WTC11 (cell line): ENCODE data around the gene GAP43. TPM values are rescaled to one million over a fixed set of nuclear protein-coding genes. Genes with fewer than 3 reads are reported as not detected.

ENCODE experiments used
- ATAC-seq: fragments of 200-7000 bp; cut with Tn5 transposase; 2 replicates; pipeline ENCODE4 v1.10.0; 2021; ENCODE audit warnings: mild to moderate bottlenecking, moderate library complexity
- CTCF ChIA-PET: fragments of 300-600 bp; sonication (Branson Sonifier 250); formaldehyde crosslinking; loops from one replicate; lab custom pipeline; 2021; ENCODE audit warnings: antibody characterized with exemption; lab: Charles Lee
- POLR2A ChIA-PET: fragments of 350-600 bp; sonication (Branson Sonifier 250); formaldehyde crosslinking; loops from one replicate; lab custom pipeline; 2021; ENCODE audit warnings: antibody characterized with exemption; lab: Charles Lee
- DNase-seq: peaks from one replicate; pipeline ENCODE4 v3.0.0; 2021; ENCODE audit warnings: low spot score
- H3K27ac Mint-ChIP-seq: 2 replicates; pipeline ENCODE4 v1.8.0; 2021; ENCODE audit warnings: mixed read lengths
- H3K27me3 Mint-ChIP-seq: 2 replicates; pipeline ENCODE4 v1.8.0; 2021; ENCODE audit warnings: low read depth, mild to moderate bottlenecking, moderate library complexity, mixed read lengths
- H3K36me3 Mint-ChIP-seq: 2 replicates; pipeline ENCODE4 v1.8.0; 2021; ENCODE audit warnings: mixed read lengths
- H3K4me1 Mint-ChIP-seq: 2 replicates; pipeline ENCODE4 v1.8.0; 2022; ENCODE audit warnings: mixed read lengths
- H3K4me3 Mint-ChIP-seq: 2 replicates; pipeline ENCODE4 v1.8.0; 2021; ENCODE audit warnings: mild to moderate bottlenecking, moderate library complexity, mixed read lengths
- H3K9me3 Mint-ChIP-seq: 2 replicates; pipeline ENCODE4 v1.8.0; 2021; ENCODE audit warnings: mixed read lengths
- AFF4 ChIP-seq: sonication (generic); formaldehyde crosslinking; IDR thresholded peaks from 2 replicates; pipeline ENCODE4 v1.8.1; 2023; ENCODE audit warnings: mild to moderate bottlenecking, missing genetic modification reagents, borderline replicate concordance
- ATF3 ChIP-seq: sonication (generic); formaldehyde crosslinking; conservative IDR thresholded peaks from 2 replicates; pipeline ENCODE4 v1.8.1; 2022; ENCODE audit warnings: mild to moderate bottlenecking, missing genetic modification reagents
- CREM ChIP-seq: sonication (generic); formaldehyde crosslinking; IDR thresholded peaks from 2 replicates; pipeline ENCODE4 v1.8.1; 2022; ENCODE audit warnings: mild to moderate bottlenecking, missing genetic modification reagents, moderate library complexity
- CTCF ChIP-seq: fragments of 200-600 bp; IDR thresholded peaks from 2 replicates; pipeline ENCODE4 v1.8.0; 2022; ENCODE audit warnings: antibody characterized with exemption
- E2F1 ChIP-seq: sonication (generic); formaldehyde crosslinking; IDR thresholded peaks from 2 replicates; pipeline ENCODE4 v1.8.0; 2022; ENCODE audit warnings: mild to moderate bottlenecking, missing genetic modification reagents
- ETV6 ChIP-seq: sonication (generic); formaldehyde crosslinking; IDR thresholded peaks from 2 replicates; pipeline ENCODE4 v1.8.1; 2022; ENCODE audit warnings: mild to moderate bottlenecking, missing genetic modification reagents
- FOXK1 ChIP-seq: sonication (generic); formaldehyde crosslinking; IDR thresholded peaks from 2 replicates; pipeline ENCODE4 v1.8.0; 2022; ENCODE audit warnings: mild to moderate bottlenecking, moderate library complexity, missing genetic modification reagents
- GABPB1 ChIP-seq: sonication (generic); formaldehyde crosslinking; IDR thresholded peaks from 2 replicates; pipeline ENCODE4 v1.8.1; 2023; ENCODE audit warnings: mild to moderate bottlenecking, missing genetic modification reagents
- HMGA2 ChIP-seq: fragments of 250-450 bp; sonication (Bioruptor Pico); IDR thresholded peaks from 2 replicates; pipeline ENCODE4 v1.4.0; 2021; ENCODE audit warnings: mild to moderate bottlenecking, moderate library complexity
- NFATC4 ChIP-seq: fragments of 250-450 bp; sonication (Bioruptor Pico); IDR thresholded peaks from 2 replicates; pipeline ENCODE4 v1.9.0; 2021; ENCODE audit warnings: mild to moderate bottlenecking
- NFYB ChIP-seq: sonication (generic); formaldehyde crosslinking; conservative IDR thresholded peaks from 2 replicates; pipeline ENCODE4 v1.8.0; 2022; ENCODE audit warnings: low read depth, missing genetic modification reagents
- NR1H2 ChIP-seq: sonication (generic); formaldehyde crosslinking; IDR thresholded peaks from 2 replicates; pipeline ENCODE4 v1.9.0; 2021; ENCODE audit warnings: mild to moderate bottlenecking, moderate library complexity, missing genetic modification reagents
- RELA ChIP-seq: sonication (generic); formaldehyde crosslinking; IDR thresholded peaks from 2 replicates; pipeline ENCODE4 v1.8.1; 2022; ENCODE audit warnings: missing genetic modification reagents, mild to moderate bottlenecking, borderline replicate concordance
- TEAD4 ChIP-seq: sonication (generic); formaldehyde crosslinking; IDR thresholded peaks from 2 replicates; pipeline ENCODE4 v1.8.0; 2022; ENCODE audit warnings: mild to moderate bottlenecking, missing genetic modification reagents
- ZBTB43 ChIP-seq: sonication (generic); formaldehyde crosslinking; IDR thresholded peaks from 2 replicates; pipeline ENCODE4 v1.8.1; 2023; ENCODE audit warnings: mild to moderate bottlenecking, missing genetic modification reagents
- ZNF138 ChIP-seq: sonication (generic); formaldehyde crosslinking; conservative IDR thresholded peaks from 2 replicates; pipeline ENCODE4 v1.8.1; 2022; ENCODE audit warnings: mild to moderate bottlenecking, moderate library complexity, missing genetic modification reagents
- ZNF263 ChIP-seq: sonication (generic); formaldehyde crosslinking; IDR thresholded peaks from 2 replicates; pipeline ENCODE4 v1.8.1; 2022; ENCODE audit warnings: low read depth, mild to moderate bottlenecking, moderate library complexity, missing genetic modification reagents
- total RNA-seq: library from RNA; stranded (reverse); gene quantifications from 3 replicates; pipeline ENCODE4 v1.2.3, GENCODE V29; 2021
- TF ChIP-seq, protein P1 (sequence below): sonication (generic); formaldehyde crosslinking; IDR thresholded peaks from 2 replicates; pipeline ENCODE4 v1.8.1; 2022; ENCODE audit warnings: mild to moderate bottlenecking, moderate library complexity, missing genetic modification reagents
- TF ChIP-seq, protein P2 (sequence below): fragments of 250-450 bp; sonication (Bioruptor Pico); IDR thresholded peaks from 2 replicates; pipeline ENCODE4 v1.9.0; 2021; ENCODE audit warnings: mild to moderate bottlenecking

GAP43 gene
- total RNA-seq, 1 experiment from 2014 or later: 19.9 TPM

- TF ChIP-seq TEAD4 (CRISPR knock-in tag) (no peak), NFYB (CRISPR knock-in tag) (no peak), HMGA2 (CRISPR knock-in tag) (no peak), AFF4 (CRISPR knock-in tag) (no peak), CREM (CRISPR knock-in tag) (no peak), ATF3 (no peak), RELA (CRISPR knock-in tag) (no peak), NR1H2 (CRISPR knock-in tag) (no peak), FOXK1 (CRISPR knock-in tag) (no peak), E2F1 (CRISPR knock-in tag) (no peak), ETV6 (CRISPR knock-in tag) (no peak), NFATC4 (no peak), CTCF (no peak), GABPB1 (CRISPR knock-in tag) (no peak), ZNF138 (CRISPR knock-in tag) (no peak)
- TF ChIP-seq, protein P1, sequence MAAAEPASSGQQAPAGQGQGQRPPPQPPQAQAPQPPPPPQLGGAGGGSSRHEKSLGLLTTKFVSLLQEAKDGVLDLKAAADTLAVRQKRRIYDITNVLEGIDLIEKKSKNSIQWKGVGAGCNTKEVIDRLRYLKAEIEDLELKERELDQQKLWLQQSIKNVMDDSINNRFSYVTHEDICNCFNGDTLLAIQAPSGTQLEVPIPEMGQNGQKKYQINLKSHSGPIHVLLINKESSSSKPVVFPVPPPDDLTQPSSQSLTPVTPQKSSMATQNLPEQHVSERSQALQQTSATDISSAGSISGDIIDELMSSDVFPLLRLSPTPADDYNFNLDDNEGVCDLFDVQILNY (CRISPR knock-in tag): no peak
- TF ChIP-seq, protein P2, sequence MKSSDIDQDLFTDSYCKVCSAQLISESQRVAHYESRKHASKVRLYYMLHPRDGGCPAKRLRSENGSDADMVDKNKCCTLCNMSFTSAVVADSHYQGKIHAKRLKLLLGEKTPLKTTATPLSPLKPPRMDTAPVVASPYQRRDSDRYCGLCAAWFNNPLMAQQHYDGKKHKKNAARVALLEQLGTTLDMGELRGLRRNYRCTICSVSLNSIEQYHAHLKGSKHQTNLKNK: no peak
- TF ChIP-seq, all 79 proteins: peak for 0
- Mint-ChIP-seq H3K4me1 (peaks cover 25% of the 10 kb centered on the region), H3K36me3 (no peaks in the 10 kb centered on the region; the same call in 1 of the 2 replicates), H3K4me3 (no peak overlapping the region), H3K27me3 (no peaks in the 10 kb centered on the region), H3K27ac (no peak overlapping the region), H3K9me3 (no peaks in the 10 kb centered on the region)
- ATAC-seq: peak; percentile 31
- no peak for DNase-seq
- ChIA-PET CTCF (interaction anchor here (0.8 to 1.6 kb wide), 4 partner anchors 64 to 501 kb away, joined by 3 to 5 read pairs (median 4); partner anchors contain the start of gene GAP43), POLR2A (interaction anchor here (0.7 kb wide), 1 partner anchor 193 kb away, joined by 3 read pairs; no protein-coding TSS in a partner anchor)
Measured at GRCh38 chr3:115688418-115688817, 65.1 kb downstream of the GAP43 start.

DNA sequence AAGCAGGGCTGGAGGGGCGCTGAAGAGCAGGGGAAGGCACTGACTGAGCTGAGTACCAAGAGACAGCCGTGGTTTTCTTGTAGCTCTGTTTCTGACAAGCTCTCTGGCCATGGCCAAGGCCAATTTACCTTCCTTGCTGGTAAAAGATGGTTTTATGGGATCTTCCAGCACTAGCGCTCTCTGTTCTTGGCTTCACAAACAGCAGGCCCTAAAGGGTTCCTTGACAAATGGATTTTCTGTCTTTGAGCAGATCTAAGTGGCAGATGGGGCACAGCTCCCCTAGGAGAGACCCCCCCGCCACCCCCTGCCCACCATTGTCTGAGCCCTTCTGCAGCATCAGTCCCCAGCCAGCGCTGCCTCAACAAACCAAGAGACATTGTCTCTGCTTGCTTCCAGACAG lies 66.6 kb downstream of the GAP43 start:
- H3K9me3 Mint-ChIP-seq: no peaks in the 10 kb centered on the region
- no peaks in the 10 kb centered on the region; the same call in 1 of the 2 replicates for H3K36me3 Mint-ChIP-seq
- POLR2A ChIA-PET: no interaction called here
- TF ChIP-seq ZNF263 (CRISPR knock-in tag): no peak
- no peak for TF ChIP-seq NFYB (CRISPR knock-in tag)
- no peak for TF ChIP-seq ZBTB43
- TF ChIP-seq, all 79 proteins: peak for 0
- Mint-ChIP-seq H3K4me1 (peaks cover 25% of the 10 kb centered on the region), H3K27me3 (no peaks in the 10 kb centered on the region), H3K27ac (no peak overlapping the region), H3K4me3 (no peak overlapping the region)
- ATAC-seq: peak; percentile 15; the same call in 1 of the 2 replicates
- CTCF ChIA-PET: interaction anchor here (0.9 to 1.6 kb wide), 3 partner anchors 66 to 129 kb away, joined by 3 to 5 read pairs (median 5); partner anchors contain the start of gene GAP43
- no peak for DNase-seq
